Peyer's patch (tissue), 4 donors: ENCODE measurements around the gene KRT77.

Experiments used
- POLR2A ChIP-seq, 2 donors: fragments of 450-650 bp; IDR thresholded peaks; one replicate each; pipeline ENCODE4 v1.5.1; 2017; ENCODE audit warnings: antibody characterized with exemption in 2 of 2, mild to moderate bottlenecking in 2 of 2, moderate library complexity in 2 of 2
- TF ChIP-seq, protein P1 (sequence below), 6 experiments: fragments of 450-650 bp in 4 of 6; fragments of 200-600 bp in 2 of 6; sonication (generic) in 1 of 6; IDR thresholded peaks; one replicate each; pipeline ENCODE4 v1.5.1; 2017 to 2019; ENCODE audit warnings: antibody characterized with exemption in 6 of 6, mild to moderate bottlenecking in 3 of 6, moderate library complexity in 1 of 6

DNA sequence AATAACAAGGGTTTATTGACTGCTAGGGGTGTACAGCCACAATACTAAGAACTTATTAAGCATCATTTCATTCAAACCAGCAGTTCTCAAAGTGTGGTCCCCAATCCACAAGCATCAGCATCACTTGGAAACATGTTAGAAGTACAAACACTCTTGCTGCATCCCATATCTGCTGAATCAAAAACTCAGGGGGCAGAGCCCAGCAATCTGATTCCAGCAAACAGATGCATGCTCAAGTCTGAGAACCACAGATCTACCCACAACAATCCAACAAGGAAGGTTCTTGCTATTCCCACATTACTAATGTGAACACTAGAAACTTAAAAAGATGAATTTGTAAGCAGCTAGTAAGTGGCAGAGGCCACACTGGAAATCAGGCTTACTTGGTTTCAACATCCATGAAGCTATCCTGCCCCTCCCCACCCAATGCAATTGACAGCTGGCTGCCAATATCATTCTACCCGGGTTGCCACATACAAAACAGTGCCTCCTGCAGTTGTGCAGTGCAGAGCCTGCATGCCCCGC lies 6.2 kb downstream of the KRT77 start:
- TF ChIP-seq, protein P1, sequence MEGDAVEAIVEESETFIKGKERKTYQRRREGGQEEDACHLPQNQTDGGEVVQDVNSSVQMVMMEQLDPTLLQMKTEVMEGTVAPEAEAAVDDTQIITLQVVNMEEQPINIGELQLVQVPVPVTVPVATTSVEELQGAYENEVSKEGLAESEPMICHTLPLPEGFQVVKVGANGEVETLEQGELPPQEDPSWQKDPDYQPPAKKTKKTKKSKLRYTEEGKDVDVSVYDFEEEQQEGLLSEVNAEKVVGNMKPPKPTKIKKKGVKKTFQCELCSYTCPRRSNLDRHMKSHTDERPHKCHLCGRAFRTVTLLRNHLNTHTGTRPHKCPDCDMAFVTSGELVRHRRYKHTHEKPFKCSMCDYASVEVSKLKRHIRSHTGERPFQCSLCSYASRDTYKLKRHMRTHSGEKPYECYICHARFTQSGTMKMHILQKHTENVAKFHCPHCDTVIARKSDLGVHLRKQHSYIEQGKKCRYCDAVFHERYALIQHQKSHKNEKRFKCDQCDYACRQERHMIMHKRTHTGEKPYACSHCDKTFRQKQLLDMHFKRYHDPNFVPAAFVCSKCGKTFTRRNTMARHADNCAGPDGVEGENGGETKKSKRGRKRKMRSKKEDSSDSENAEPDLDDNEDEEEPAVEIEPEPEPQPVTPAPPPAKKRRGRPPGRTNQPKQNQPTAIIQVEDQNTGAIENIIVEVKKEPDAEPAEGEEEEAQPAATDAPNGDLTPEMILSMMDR (IDR thresholded peaks at IDR 0.05) = no peak
- TF ChIP-seq POLR2A (IDR thresholded peaks at IDR 0.05) = no peak
